A549 treated with GW870086 at 1 μM for 4 hours (cell line): Measurements from ENCODE around the gene FOCAD. TPM values are rescaled to one million over a fixed set of nuclear protein-coding genes. Genes with fewer than 3 reads are reported as not detected.

Experiments used
- total RNA-seq: library from RNA; stranded (reverse); fragments of 200-300 nt; extraction: Qiagen RNA extraction; gene quantifications from 5 replicates; pipeline ENCODE4 v1.2.3, GENCODE V29; 2022; ENCODE audit warnings: low read depth

Gene FOCAD, protein sequence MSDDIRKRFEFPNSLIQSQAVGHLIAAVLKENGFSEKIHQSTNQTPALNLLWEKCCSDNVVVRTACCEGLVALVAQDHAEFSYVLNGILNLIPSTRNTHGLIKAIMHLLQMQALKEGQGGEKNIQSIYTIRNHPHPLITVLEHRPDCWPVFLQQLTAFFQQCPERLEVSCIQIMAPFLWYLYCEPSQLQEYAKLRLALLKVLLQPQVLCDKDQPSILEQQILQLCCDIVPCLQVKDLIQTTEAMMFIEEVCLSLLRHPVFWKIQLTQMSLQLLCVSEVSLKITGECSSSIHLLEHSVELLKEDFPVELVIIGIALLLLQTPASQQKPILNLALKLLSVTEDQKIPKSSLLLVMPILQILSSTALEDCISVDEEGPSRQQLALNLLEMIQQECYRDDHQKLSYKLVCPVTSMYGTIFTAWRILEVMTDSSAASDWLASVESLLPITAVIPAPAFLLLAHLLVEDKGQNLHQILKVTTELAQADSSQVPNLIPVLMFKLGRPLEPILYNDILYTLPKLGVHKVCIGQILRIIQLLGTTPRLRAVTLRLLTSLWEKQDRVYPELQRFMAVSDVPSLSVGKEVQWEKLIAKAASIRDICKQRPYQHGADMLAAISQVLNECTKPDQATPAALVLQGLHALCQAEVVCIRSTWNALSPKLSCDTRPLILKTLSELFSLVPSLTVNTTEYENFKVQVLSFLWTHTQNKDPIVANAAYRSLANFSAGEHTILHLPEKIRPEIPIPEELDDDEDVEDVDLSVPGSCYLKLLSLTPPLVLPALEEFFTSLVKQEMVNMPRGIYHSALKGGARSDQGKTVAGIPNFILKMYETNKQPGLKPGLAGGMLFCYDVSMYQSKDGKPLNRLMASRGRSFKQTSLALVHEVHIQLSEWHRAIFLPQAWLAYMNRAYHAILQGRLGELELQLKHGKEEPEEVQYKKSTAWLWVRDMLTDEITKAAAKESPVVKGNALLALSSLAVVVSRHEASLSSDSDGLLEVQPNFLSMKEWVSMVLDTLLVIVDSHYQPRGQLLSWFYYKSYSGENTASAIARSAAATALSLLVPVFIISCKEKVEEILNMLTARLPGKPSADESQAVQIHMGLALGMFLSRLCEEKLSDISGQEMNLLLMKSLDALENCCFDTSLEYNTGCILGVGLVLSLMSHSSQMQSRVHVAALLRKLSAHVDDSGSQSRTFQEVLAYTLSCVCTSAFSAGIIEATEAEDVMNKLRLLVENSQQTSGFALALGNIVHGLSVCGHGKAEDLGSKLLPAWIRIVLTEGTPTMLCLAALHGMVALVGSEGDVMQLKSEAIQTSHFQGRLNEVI (N-terminal part only)
- total RNA-seq, result 12.8 to 17.7 TPM (median 16.4 TPM) in 5 replicates

DNA sequence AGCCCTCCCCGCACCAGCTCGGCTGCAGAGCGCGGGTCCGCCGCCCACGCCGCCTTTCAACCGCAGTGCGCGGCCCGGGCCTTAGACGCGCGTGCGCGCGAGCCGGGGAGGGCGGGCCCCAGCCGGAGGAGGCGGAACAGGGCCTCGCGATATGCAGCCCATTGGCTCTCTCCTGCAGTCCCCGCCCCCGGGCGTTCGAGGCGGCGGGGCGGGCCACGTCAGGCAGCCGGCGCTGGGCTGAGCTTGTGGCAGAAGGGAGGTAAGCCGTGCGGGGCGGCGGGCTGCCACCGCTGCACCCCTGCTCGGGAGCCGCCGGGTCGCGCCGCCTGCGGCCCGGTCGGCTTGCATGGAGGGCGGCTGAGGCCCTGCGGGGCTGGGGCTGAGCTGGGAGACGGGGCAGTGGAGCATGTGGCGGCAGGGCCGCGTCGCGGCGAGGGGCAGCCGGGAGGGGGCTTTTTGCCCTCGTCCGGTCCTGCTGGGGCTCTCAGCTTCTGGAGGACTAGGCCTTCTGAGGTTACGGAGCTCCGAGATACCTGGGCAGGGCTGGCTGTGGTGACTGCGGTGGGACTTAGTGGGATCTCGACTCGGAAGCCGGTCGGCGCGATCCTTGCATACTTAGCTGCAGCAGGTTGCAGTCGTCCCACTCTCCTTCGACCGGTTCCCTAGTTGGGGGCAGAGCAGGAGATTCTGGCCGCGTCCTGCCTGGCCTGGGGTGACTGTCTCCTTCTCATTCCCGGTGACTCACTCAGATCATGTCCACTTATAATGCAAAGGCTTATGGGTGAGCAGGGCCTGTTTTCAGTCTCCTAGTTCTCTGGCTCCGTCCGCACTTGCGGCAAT lies at the start of gene FOCAD:
FOCAD (plus strand) TSS at position 225 of the 840 bp plus-strand sequence. CDS start 31,095 bp downstream, outside the sequence.

DNA sequence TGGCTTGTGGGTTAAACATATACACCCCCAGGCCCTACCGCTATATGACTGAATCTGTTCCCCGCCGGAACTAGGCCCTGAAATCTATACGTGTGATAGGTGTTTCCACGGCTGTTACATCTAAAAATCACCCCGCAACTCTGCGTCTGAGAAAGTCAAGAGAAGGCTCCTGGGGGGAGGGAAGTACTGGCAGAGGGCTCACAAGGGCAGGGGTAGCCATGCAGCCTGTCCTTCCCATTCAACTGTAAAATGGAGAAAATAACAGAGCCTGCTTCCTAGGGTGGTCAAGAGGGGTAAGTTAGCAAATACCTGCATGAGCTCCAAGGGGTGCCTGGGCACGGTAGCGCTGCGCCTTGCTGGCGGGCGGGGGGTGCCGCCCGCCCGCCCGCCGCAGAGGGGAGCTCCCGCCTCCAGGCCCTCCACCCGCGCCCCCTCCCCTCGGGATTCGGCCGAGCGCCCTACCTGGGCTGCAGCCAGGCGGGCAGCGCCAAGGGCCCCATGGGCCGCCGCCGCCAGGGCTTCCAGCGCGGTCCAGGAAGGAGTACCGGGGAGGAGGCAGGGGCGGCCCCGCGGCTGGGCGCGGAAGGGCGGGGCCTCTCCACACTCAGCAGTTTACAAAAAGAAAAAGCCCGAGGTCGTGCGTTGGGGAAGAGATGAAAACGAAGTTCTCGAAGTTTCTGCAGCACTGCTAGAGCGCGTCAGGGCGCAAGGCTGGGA lies 347.2 kb downstream of the FOCAD start, which contains the start of gene HACD4:
HACD4 (minus strand) TSS at position 550 of the 717 bp plus-strand sequence; CDS start at position 500, 50 bp downstream.

Other genes with a start within 250 kb of the FOCAD start
- gene MLLT3, start 61.8 kb upstream of the FOCAD start, total RNA-seq, result 13.9 to 14.9 TPM (median 14.4 TPM) in 5 replicates